ENCODE results near the gene SLC41A3.
"Not testable (repeated sequence)": the region's sequence is repeated elsewhere in the genome, so short reads cannot be mapped to it uniquely, and the experiment has no call there.

Gene SLC41A3

GRCh38 chr3:126107203-126107939 lies 23.4 kb upstream of the SLC41A3 start:
- DNase-seq (ENCODE audit: low read depth in 1 of 2, low spot score in 1 of 2): no peak

DNA sequence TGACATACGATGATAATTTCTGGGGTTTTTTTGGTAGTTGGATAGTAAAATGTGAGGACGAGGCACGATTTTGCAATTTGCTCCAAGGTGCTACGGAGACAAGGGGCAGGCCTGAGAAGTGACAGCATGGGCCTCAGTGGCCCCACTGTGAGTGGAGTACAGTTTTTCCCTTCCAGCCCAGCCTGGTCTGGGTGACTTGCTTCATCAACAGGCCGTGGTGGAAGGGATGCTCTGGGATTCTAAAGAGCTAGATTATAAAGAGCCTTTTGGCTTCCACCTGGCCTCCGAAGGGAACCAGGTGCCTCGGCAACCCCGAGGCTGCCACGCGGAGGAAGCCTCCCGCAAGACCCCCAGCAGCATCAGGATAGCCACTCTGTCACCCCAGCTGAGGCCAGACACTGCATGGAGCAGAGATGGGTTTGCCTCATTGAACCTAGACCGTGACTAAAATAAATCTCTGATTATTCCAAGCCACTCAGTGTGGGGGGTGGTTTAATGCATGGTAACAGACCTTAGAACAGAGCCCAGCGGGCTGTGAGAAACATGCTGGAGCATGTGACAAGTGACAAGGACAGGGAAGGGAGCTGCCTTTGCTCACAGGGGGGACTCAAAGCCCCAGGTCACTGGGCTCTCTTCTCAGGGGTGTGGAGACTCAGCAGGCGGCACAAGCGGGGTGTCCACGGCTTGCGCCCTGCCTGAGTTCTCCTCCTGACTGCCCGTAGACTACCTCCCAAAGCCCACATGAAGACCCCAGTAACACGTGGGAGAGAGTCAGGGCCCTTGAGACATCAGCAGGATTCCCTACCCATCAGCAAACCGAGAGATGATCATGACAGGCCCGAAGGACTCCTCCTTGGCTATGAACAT lies 22.6 kb upstream of the SLC41A3 start:
- no peak for DNase-seq (ENCODE audit: low read depth in 1 of 2, low spot score in 1 of 2)

DNA sequence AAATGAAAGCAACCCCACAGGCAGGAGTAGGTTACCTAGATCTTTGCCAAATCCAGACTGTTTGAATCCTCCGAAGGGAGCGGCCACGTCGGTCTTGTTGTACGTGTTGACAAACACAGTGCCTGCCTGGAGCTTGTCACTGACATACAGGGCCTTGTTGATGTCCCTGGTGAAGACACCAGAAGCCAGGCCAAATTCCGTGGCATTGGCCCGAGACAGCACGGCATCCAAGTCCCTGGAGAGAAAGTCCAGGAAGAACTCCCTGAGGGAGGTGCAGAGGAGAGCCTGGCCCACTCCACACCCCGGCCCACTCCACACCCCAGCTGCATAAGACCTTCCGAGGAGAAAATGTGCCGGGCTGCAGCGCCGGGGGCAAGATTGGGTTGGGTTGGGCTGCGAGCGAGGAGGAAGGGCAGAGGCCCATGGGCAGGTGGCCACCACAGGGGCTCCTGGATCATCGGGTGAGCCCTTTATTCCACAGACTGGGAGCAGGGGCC lies 21.8 kb upstream of the SLC41A3 start:
- no peak for DNase-seq (ENCODE audit: low read depth in 1 of 2, low spot score in 1 of 2)

DNA sequence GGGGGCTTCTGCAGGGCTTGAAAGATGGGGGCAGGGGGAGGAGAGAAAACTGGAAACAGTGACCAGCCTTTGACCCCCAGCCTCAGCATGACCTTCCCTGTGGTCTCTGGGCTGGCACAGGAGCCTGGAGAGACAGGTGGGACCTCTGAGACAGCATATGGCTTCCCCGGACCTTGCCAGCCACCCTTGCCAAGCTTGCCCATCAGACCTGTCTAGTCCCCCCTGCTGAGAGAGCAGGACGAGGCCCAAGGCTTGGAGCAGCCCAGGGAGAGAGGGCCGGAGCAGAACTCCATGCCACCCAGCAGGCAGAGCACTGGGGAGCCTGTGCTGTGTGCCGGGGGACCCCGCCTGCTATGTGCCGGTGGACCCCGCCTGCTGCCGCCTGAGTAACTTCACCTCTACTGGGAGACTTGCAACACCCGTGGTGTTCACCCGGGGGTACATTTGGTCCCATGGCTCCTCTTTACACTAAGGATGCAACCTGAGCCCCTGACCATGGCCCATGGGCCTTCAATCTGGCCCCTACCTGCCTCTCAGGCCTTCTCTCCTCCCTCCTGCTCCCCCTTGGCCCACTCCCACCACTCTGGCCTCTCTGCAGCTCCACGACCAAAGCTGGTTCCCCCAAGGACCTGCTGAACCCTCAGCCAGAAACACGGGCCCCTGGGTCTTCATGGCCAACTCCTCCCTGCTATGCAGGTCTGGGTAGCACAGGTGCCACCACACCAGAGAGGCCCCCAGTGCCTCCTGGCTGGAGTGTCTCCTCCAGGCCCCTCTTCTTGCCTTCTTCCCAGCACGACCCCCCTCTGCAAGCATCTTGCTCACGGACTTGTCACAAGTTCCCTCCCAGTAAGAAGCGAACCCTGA lies 21.1 kb upstream of the SLC41A3 start:
- DNase-seq (ENCODE audit: low read depth in 1 of 2, low spot score in 1 of 2): no peak

- DNase-seq (ENCODE audit: low read depth in 1 of 2, low spot score in 1 of 2): no peak
Observed at GRCh38 chr3:126104028-126104635, 20.2 kb upstream of the SLC41A3 start.

DNA sequence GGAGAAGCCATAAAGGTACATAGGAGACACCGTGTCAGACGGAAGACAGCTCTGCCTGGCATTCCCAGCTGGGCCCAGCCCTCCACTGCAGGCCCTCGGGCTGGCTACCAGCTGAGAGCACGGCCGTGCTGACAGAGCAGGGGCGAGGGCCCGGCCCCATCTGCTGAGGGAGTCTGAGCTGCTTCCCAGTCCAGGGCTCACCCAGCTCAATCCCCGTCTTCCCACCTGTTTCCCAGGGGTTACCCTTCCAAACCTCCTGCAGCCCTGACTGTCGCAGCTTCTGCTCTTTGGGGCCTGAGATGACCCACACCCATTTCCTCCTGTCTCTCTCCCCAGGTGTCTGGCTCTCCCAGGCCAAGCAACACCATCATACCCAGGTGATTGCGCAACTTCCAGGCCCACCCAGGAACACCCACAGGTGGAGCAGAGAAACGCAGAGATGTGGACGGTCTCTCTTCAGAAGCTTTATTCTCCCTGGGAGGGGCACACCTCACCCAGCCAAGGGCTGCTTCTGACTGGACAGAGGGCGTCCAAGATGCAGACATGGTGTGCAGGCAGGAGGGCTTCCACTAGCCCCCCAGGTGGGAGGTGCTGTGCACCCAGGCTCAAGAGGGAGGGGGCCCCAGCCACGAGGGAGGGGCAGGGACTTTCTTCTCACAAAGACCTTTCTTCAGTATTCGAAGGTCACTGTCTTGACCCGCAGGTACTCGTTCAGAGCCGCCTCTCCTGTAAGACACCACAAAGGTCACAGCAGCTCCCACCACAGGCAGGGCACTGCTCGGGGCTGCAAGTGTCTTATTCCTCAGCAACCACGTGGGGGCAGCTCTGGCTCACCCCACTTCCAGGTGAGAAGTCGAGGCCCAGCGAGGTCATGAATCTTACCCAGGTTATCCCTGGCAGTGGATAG lies 19.4 kb upstream of the SLC41A3 start:
- DNase-seq (ENCODE audit: low read depth in 1 of 2, low spot score in 1 of 2): no peak

DNA sequence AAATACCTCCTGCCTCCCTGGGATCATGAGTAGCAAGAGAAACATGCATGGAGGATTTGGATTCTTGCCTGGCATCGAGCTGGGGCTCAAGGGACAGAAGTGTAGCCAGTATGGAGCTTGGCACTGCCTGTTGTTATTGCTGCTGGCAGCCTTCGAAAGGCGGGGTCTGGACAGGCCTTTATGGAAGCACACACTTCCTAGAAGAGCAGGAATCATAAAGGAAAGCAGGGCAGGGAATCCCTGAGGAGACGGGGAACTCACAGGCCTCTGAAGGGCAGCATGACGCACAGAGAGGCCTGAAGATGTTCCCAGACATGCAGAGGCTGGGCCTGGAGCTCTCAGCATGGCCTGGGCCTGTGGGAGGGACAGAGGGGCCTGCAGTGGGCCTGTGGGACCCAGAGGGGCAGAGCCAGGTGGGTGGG lies 18.6 kb upstream of the SLC41A3 start:
- no peak for DNase-seq (ENCODE audit: low read depth in 1 of 2, low spot score in 1 of 2)

DNA sequence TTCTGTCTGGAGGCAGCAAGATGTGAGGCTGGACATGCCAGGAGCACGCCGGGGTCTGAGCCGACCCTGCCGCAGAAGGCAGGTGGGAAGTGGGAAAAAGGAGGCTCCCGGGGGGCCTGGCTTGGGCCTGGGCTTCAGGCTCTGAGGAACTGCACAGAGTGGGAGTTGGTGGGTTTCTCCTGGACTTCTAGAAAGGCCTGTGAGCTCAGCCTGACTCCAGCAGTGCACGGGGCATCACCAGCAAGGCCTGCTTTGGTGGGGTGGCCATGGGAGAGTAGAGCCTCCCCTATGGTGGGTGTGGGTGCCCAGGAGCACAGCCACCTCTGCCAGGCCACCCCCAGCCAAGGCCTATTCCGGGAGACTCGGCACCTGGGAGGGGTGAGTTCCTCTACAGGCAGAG lies 18.1 kb upstream of the SLC41A3 start:
- DNase-seq (ENCODE audit: low read depth in 1 of 2, low spot score in 1 of 2): no peak

- DNase-seq (ENCODE audit: low read depth in 1 of 2, low spot score in 1 of 2): no peak
Observed at GRCh38 chr3:126101521-126101982, 17.6 kb upstream of the SLC41A3 start.

DNA sequence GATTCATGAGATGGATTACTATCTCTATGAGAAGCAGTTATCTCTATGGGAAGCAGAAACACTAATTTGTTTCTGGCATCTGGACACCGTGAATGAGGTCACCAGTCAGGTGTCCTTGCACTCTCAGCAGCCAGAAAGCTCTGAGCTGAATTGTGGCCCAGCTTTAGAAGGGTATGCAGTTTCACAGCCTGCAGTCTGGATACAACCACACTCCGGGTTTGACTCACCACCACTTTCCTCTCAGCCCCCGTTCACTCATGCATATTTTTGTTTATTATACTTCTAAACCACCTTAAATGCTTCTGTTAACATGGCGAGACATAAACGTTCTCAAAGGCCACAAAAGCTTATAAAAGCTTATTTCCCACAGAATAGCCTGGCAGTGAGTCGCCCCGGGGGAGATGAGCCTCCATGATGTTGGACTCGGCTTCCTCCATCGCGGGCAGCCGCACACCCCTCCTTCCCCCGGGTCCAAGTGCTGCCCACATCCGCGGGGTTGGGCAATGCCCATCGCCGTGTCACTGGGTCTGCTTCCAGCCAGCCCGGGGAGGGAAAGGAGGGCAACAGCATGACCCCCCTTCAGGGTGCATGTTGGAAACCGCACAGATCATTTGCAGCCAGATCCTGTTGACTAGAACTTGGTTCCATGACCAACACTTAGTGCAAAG lies 16.8 kb upstream of the SLC41A3 start:
- DNase-seq (ENCODE audit: low read depth in 1 of 2, low spot score in 1 of 2): no peak

DNA sequence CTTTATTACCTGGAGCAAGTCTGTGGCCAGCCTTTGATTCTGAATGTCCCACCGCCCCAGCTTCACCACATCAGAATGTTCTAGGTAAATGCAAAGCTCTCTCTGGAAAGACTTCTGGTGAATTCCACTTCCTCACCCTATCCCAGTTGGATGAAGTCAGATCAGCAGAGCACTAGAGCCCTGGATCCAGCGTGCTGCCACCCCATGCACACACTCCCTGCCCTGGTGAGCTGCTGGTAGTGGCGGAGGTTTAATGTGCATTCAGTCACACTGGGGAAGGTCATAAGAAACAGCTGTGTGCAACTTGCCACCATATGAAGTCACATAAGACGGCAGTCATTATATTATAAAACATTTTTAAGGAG lies 16.3 kb upstream of the SLC41A3 start:
- DNase-seq (ENCODE audit: low read depth in 1 of 2, low spot score in 1 of 2): no peak

DNA sequence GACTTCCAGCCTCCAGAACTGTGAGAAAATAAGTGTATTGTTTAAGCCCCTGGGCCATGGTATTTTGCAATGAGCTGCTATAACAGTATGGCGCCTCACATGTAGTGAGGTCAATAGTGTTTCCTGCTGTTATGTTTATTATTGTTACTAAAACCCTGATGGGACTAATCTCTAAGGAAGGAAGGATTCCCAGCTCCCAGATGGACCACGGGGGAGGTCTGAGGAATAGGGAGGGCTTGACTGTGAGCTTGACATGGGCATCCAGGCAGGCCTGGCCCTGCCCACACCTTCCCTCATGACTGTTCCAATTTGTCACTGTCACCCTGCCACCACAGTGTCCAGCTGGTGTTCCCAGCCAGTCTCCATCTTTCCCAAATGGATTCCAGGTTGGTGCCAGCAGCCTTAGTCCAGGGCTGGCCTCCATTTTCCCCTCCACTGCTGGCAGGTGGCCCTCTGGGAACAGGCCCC lies 14.5 kb upstream of the SLC41A3 start:
- DNase-seq (ENCODE audit: low read depth in 1 of 2, low spot score in 1 of 2): no peak

- no peak for DNase-seq (ENCODE audit: low read depth in 1 of 2, low spot score in 1 of 2)
Observed at GRCh38 chr3:126097801-126098200, 13.9 kb upstream of the SLC41A3 start.

GRCh38 chr3:126096274-126096673 lies 12.3 kb upstream of the SLC41A3 start:
- DNase-seq (ENCODE audit: low read depth in 1 of 2, low spot score in 1 of 2): not testable (repeated sequence)

DNA sequence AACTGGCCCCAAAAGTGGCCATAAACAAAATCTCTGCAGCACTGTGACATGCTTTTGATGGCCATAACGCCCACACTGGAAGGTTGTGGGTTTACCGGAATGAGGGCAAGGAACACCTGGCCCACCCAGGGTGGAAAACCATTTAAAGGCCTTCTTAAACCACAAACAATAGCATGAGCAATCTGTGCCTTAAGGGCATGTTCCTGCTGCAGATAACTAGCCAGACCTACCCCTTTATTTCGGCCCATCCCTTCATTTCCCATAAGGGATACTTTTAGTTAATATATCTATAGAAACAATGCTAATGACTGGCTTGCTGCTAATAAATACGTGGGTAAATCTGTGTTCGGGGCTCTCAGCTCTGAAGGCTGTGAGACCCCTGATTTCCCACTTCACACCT lies 8.2 kb upstream of the SLC41A3 start:
- DNase-seq (ENCODE audit: low read depth in 1 of 2, low spot score in 1 of 2): not testable (repeated sequence)

DNA sequence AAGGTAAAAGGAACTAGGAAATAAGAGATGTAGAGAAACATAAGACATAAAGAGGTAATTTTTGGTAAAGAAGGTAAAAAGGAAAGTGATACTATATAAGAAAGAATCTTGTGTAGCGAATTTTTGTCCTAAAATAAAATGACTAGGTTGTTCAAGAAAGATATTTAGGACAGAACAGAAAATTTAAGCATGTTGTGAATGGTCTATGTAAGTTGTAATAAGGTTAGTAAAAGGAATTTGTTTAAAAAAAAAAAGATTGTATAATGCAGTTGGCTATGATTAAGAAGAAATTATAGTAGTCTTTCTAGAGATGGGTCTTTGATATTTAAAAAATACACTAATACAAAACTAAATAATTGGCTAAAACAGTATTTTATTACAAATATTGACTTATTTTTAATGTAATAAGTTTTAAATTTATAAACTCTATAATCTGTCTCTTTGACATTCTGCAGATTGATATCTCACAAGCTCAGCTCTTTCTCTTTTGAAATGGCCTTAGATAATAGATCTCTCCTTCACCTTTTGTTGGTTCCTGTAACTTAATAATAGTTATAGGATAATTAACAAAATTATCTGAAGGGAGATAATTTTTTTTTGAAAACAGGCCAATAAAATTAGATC lies 3.7 kb upstream of the SLC41A3 start:
- DNase-seq (ENCODE audit: low read depth in 1 of 2, low spot score in 1 of 2): no peak

DNA sequence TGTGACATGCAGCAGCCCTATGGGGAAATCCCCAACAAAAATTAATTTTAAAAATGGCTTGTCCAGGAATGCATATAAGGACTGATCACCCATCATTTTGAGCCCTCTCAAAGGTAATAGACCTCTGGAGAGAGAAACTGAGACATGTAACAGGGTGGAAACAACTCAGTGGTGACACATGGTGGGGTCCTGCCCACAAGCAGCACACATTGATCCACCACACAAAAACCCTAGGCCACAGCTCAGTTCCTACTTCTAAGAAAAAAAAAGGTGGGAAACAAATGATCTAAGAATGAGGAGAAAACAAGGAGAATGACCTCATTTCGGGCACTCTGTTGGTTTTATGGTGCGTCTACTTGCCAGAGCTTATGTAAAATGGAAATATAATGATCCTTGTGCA lies 1.9 kb upstream of the SLC41A3 start:
- no peak for DNase-seq (ENCODE audit: low read depth in 1 of 2, low spot score in 1 of 2)

DNA sequence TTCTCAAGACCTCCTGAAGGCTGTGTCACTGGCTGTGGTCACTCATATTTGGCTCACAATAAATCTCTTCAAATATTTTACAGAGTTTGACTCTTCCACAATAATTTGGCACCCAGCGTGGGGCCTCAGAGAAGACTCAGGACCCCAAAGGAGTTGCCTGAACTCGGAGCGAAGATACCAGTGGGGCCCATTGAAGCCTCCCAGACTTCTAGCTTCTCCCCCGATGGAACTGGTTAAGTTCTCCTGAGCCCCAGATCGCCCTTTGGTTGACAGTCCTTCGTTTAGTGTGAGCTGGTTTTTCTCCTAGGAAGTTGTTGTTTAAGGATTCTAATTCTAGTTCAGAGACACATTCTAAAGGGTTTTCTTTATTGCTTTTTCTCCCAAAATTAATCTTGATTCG lies 1.4 kb upstream of the SLC41A3 start:
- DNase-seq (ENCODE audit: low read depth in 1 of 2, low spot score in 1 of 2): no peak

- DNase-seq (ENCODE audit: low read depth in 1 of 2, low spot score in 1 of 2): no peak
Observed at GRCh38 chr3:126084768-126085180, 850 bp upstream of the SLC41A3 start.
